ENCODE measurements around the gene SPINK2.
A peak's percentile ranks its signal among the peaks of the same experiment; 100 is the strongest.

The SPINK2 gene

GRCh38 chr4:56821381-56822243, at the start of gene SPINK2:
SPINK2 (minus strand) TSS chr4:56821701; CDS start chr4:56821662, 39 bp downstream.
- DNase-seq: no peak

- peak in 1 of 2 experiments; percentile 5 for DNase-seq
Measured at GRCh38 chr4:56870946-56871345, 49.4 kb upstream of the SPINK2 start.

- DNase-seq: no peak
Measured at GRCh38 chr4:56863441-56864139, 42.1 kb upstream of the SPINK2 start.

GRCh38 chr4:56861360-56861759, 39.9 kb upstream of the SPINK2 start:
- no peak for DNase-seq

- no peak for DNase-seq
Measured at GRCh38 chr4:56860781-56861180, 39.3 kb upstream of the SPINK2 start.

- no peak for DNase-seq
Measured at GRCh38 chr4:56859841-56860240, 38.3 kb upstream of the SPINK2 start.

- DNase-seq: no peak
Measured at GRCh38 chr4:56857601-56858309, 36.3 kb upstream of the SPINK2 start.

- DNase-seq: no peak
Measured at GRCh38 chr4:56856656-56857055, 35.2 kb upstream of the SPINK2 start.

- no peak for DNase-seq
Measured at GRCh38 chr4:56850910-56851309, 29.4 kb upstream of the SPINK2 start.

GRCh38 chr4:56844802-56845580, 23.5 kb upstream of the SPINK2 start:
- no peak for DNase-seq

GRCh38 chr4:56843421-56843899, 22.0 kb upstream of the SPINK2 start:
- no peak for DNase-seq

GRCh38 chr4:56840559-56840958, 19.1 kb upstream of the SPINK2 start:
- no peak for DNase-seq

GRCh38 chr4:56828784-56829535, 7.5 kb upstream of the SPINK2 start:
- DNase-seq: no peak

- no peak for DNase-seq
Measured at GRCh38 chr4:56823933-56824600, 2.6 kb upstream of the SPINK2 start.

- DNase-seq: no peak
Measured at GRCh38 chr4:56818797-56819196, 2.7 kb downstream of the SPINK2 start.

- DNase-seq: no peak
Measured at GRCh38 chr4:56817840-56818491, 3.5 kb downstream of the SPINK2 start.

- no peak for DNase-seq
Measured at GRCh38 chr4:56806666-56807065, 14.8 kb downstream of the SPINK2 start.

- DNase-seq: no peak
Measured at GRCh38 chr4:56804551-56804950, 16.9 kb downstream of the SPINK2 start.

- DNase-seq: no peak
Measured at GRCh38 chr4:56803471-56803870, 18.0 kb downstream of the SPINK2 start.
